H1 (cell line): ENCODE results near the gene UCP1. TPM values are rescaled to one million over a fixed set of nuclear protein-coding genes. Genes with fewer than 3 reads are reported as not detected.

Experiments used
- CTCF ChIA-PET: fragments of 300-600 bp; sonication (Branson Sonifier 250); formaldehyde crosslinking; loops from one replicate; lab custom pipeline; 2021; ENCODE audit not compliant: partially characterized antibody; lab: Charles Lee
- POLR2A ChIA-PET: fragments of 300-600 bp; sonication (Branson Sonifier 250); formaldehyde crosslinking; loops from one replicate; lab custom pipeline; 2021; ENCODE audit warnings: inconsistent platforms; ENCODE audit not compliant: partially characterized antibody; lab: Charles Lee
- DNase-seq, 2 experiments: peaks; one replicate each; pipeline versions ENCODE4 v3.0.0 to v3.0.0-alpha.2; 2010 to 2022; ENCODE audit warnings: low spot score in 2 of 2, low read depth in 1 of 2, mixed read lengths in 1 of 2
- FAIRE-seq: peaks from 2 replicates; lab custom pipeline; 2011; peaks lifted over from hg19 to GRCh38; lab: Jason Lieb, UNC
- H2AFZ ChIP-seq: 2 replicates; pipeline ENCODE4 v1.8.1; 2012; ENCODE audit warnings: low read length, inconsistent platforms
- H2AK5ac ChIP-seq: 2 replicates; pipeline ENCODE4 v1.6.1; 2013; ENCODE audit warnings: low read depth, low read length
- H2BK120ac ChIP-seq: replicated peaks from 2 replicates; pipeline ENCODE3; 2013; ENCODE audit warnings: low read depth, low read length, inconsistent platforms
- H2BK12ac ChIP-seq: 2 replicates; pipeline ENCODE4 v1.6.1; 2013; ENCODE audit warnings: low read depth, low read length
- H2BK15ac ChIP-seq: 2 replicates; pipeline ENCODE4 v1.6.1; 2013; ENCODE audit warnings: low read length
- H2BK20ac ChIP-seq: 2 replicates; pipeline ENCODE4 v1.6.1; 2013; ENCODE audit warnings: low read length
- H2BK5ac ChIP-seq: 2 replicates; pipeline ENCODE4 v1.6.1; 2013; ENCODE audit warnings: low read depth, low read length
- H3K14ac ChIP-seq: 2 replicates; pipeline ENCODE4 v1.6.1; 2013; ENCODE audit warnings: inconsistent platforms; ENCODE audit not compliant: insufficient read length
- H3K18ac ChIP-seq: 2 replicates; pipeline ENCODE4 v1.6.1; 2013; ENCODE audit warnings: low read length; ENCODE audit errors: extremely low read depth
- H3K23ac ChIP-seq: 2 replicates; pipeline ENCODE4 v1.6.1; 2013; ENCODE audit warnings: inconsistent platforms; ENCODE audit not compliant: insufficient read length
- H3K23me2 ChIP-seq: 2 replicates; pipeline ENCODE4 v1.6.1; 2013; ENCODE audit warnings: low read depth, low read length
- H3K27ac ChIP-seq: 2 replicates; pipeline ENCODE4 v1.6.1; 2011; ENCODE audit warnings: low read depth, low read length, inconsistent platforms
- H3K27me3 ChIP-seq, 4 experiments: replicated peaks in 1 of 4; 1 replicate in 1 of 4; 2 replicates in 3 of 4; pipeline versions ENCODE4 v1.6.1 to v1.8.1; 2011 to 2013; ENCODE audit warnings: low read length in 3 of 4, mild to moderate bottlenecking in 3 of 4, inconsistent platforms in 2 of 4, mixed read lengths in 2 of 4, moderate library complexity in 1 of 4; ENCODE audit not compliant: control insufficient read depth in 3 of 4, insufficient read depth in 3 of 4; ENCODE audit errors: extremely low read depth in 1 of 4
- H3K36me3 ChIP-seq, 4 experiments: 2 replicates each; pipeline versions ENCODE4 v1.6.1 to v1.8.1; 2011 to 2013; ENCODE audit warnings: mild to moderate bottlenecking in 4 of 4, low read length in 3 of 4, moderate library complexity in 2 of 4, control low read depth in 1 of 4, inconsistent platforms in 1 of 4; ENCODE audit not compliant: insufficient read depth in 4 of 4, control insufficient read depth in 2 of 4
- H3K4ac ChIP-seq: replicated peaks from 2 replicates; pipeline ENCODE3; 2013; ENCODE audit warnings: low read length, low read depth, mixed read lengths, inconsistent platforms; ENCODE audit not compliant: insufficient read length
- H3K4me1 ChIP-seq, 4 experiments: replicated peaks in 1 of 4; 1 replicate in 1 of 4; 2 replicates in 3 of 4; pipeline versions ENCODE4 v1.6.1 to v1.8.1; 2011 to 2013; ENCODE audit warnings: low read length in 3 of 4, inconsistent platforms in 2 of 4, mixed read lengths in 1 of 4; ENCODE audit not compliant: insufficient read depth in 4 of 4, control insufficient read depth in 3 of 4
- H3K4me2 ChIP-seq, 2 experiments: 2 replicates each; pipeline versions ENCODE4 v1.6.1 to v1.8.1; 2011 to 2013; ENCODE audit warnings: low read depth in 2 of 2, low read length in 2 of 2, control low read depth in 1 of 2, inconsistent platforms in 1 of 2, mild to moderate bottlenecking in 1 of 2; ENCODE audit not compliant: insufficient read depth in 1 of 2
- H3K4me3 ChIP-seq, 4 experiments: fragments of 200-600, 300-600 bp in 1 of 4; sonication (generic), shearing (Covaris generic), sonication (Bioruptor Twin) in 1 of 4; 2 replicates each; pipeline versions ENCODE4 v1.5.1 to v1.8.1; 2011 to 2016; ENCODE audit warnings: low read length in 4 of 4, low read depth in 3 of 4, control low read depth in 2 of 4, inconsistent platforms in 2 of 4, mild to moderate bottlenecking in 2 of 4, mixed read lengths in 1 of 4, moderate library complexity in 1 of 4; ENCODE audit not compliant: insufficient read depth in 2 of 4; ENCODE audit errors: extremely low read depth in 1 of 4
- H3K56ac ChIP-seq: replicated peaks from 2 replicates; pipeline ENCODE3; 2013; ENCODE audit warnings: low read depth, mild to moderate bottlenecking, mixed read lengths, low read length, inconsistent platforms; ENCODE audit not compliant: insufficient read length
- H3K79me1 ChIP-seq: 2 replicates; pipeline ENCODE4 v1.6.1; 2013; ENCODE audit warnings: low read depth, low read length, control low read depth
- H3K79me2 ChIP-seq, 2 experiments: 2 replicates each; pipeline versions ENCODE4 v1.6.1 to v1.8.1; 2012 to 2013; ENCODE audit warnings: low read length in 2 of 2, mild to moderate bottlenecking in 2 of 2, inconsistent platforms in 1 of 2; ENCODE audit not compliant: insufficient read depth in 2 of 2, control insufficient read depth in 1 of 2
- H3K9ac ChIP-seq, 4 experiments: replicated peaks in 1 of 4; 1 replicate in 1 of 4; 2 replicates in 3 of 4; pipeline versions ENCODE4 v1.6.1 to v1.8.1; 2011 to 2013; ENCODE audit warnings: low read depth in 3 of 4, low read length in 3 of 4, control low read depth in 2 of 4, mild to moderate bottlenecking in 2 of 4, moderate library complexity in 2 of 4, inconsistent platforms in 1 of 4; ENCODE audit errors: extremely low read depth in 1 of 4
- H3K9me3 ChIP-seq, 2 experiments: 2 replicates each; pipeline versions ENCODE4 v1.6.1 to v1.8.1; 2012 to 2013; ENCODE audit warnings: mild to moderate bottlenecking in 2 of 2, moderate library complexity in 2 of 2, control low read depth in 1 of 2, inconsistent platforms in 1 of 2, low read depth in 1 of 2, low read length in 1 of 2, mixed read lengths in 1 of 2; ENCODE audit not compliant: insufficient read depth in 2 of 2
- H4K20me1 ChIP-seq, 2 experiments: replicated peaks in 1 of 2; 2 replicates each; pipeline versions ENCODE3 to v1.8.1; 2011 to 2013; ENCODE audit warnings: inconsistent platforms in 2 of 2, low read length in 2 of 2, mild to moderate bottlenecking in 1 of 2; ENCODE audit not compliant: insufficient read depth in 2 of 2, control insufficient read depth in 1 of 2
- H4K5ac ChIP-seq: 2 replicates; pipeline ENCODE4 v1.6.1; 2013; ENCODE audit warnings: low read length, low read depth, mixed read lengths, inconsistent platforms; ENCODE audit not compliant: insufficient read length
- H4K8ac ChIP-seq: 2 replicates; pipeline ENCODE4 v1.8.0; 2013; ENCODE audit warnings: mild to moderate bottlenecking, moderate library complexity, low read length, inconsistent platforms; ENCODE audit not compliant: insufficient read depth; ENCODE audit errors: extremely low read depth
- H4K91ac ChIP-seq: replicated peaks from 2 replicates; pipeline ENCODE3; 2013; ENCODE audit warnings: low read length, mixed read lengths, inconsistent platforms; ENCODE audit not compliant: insufficient read length
- CEBPB ChIP-seq: IDR thresholded peaks from 2 replicates; pipeline ENCODE4 v1.6.1; 2012; ENCODE audit warnings: low read depth, low read length
- CREB1 ChIP-seq: IDR thresholded peaks from 2 replicates; pipeline ENCODE4 v1.6.1; 2012; ENCODE audit warnings: inconsistent platforms
- NANOG ChIP-seq: IDR thresholded peaks from 2 replicates; pipeline ENCODE4 v1.6.1; 2011; ENCODE audit warnings: low read length, low read depth, mild to moderate bottlenecking, inconsistent platforms; ENCODE audit not compliant: insufficient read depth, poor library complexity, severe bottlenecking
- POLR2A ChIP-seq, 2 experiments: IDR thresholded peaks; 1 replicate in 1 of 2; 2 replicates in 1 of 2; pipeline ENCODE4 v1.6.1; 2011; ENCODE audit warnings: low read depth in 2 of 2, low read length in 2 of 2, mild to moderate bottlenecking in 2 of 2; ENCODE audit errors: control extremely low read depth in 1 of 2
- POU5F1 ChIP-seq: IDR thresholded peaks from 2 replicates; pipeline ENCODE4 v1.6.1; 2011; ENCODE audit warnings: low read depth, mild to moderate bottlenecking, low read length, moderate library complexity
- RAD21 ChIP-seq, 2 experiments: IDR thresholded peaks in 1 of 2; conservative IDR thresholded peaks in 1 of 2; 2 replicates each; pipeline ENCODE4 v1.6.1; 2011; ENCODE audit warnings: low read depth in 2 of 2, low read length in 2 of 2, improper control_type of control experiment in 1 of 2, inconsistent platforms in 1 of 2, mild to moderate bottlenecking in 1 of 2, moderate library complexity in 1 of 2
- SIN3A ChIP-seq, 2 experiments: IDR thresholded peaks in 1 of 2; conservative IDR thresholded peaks in 1 of 2; 2 replicates each; pipeline ENCODE4 v1.6.1; 2011 to 2012; ENCODE audit warnings: low read length in 2 of 2, improper control_type of control experiment in 1 of 2, low read depth in 1 of 2, mild to moderate bottlenecking in 1 of 2
- TAF1 ChIP-seq: IDR thresholded peaks from 2 replicates; pipeline ENCODE4 v1.6.1; 2011; ENCODE audit warnings: mild to moderate bottlenecking, low read depth, low read length
- TEAD4 ChIP-seq: IDR thresholded peaks from 2 replicates; pipeline ENCODE4 v1.6.1; 2012; ENCODE audit warnings: low read depth, low read length, inconsistent platforms, mixed read lengths
- WGBS, 2 experiments: shearing (Covaris generic) in 1 of 2; methylation state at CpG; one replicate each; pipeline versions ENCODE4 v1.1.6 to v1.1.7; 2013 to 2015; ENCODE audit warnings: low lambda C conversion rate in 2 of 2, mixed read lengths in 2 of 2, inconsistent platforms in 1 of 2, low coverage in 1 of 2, missing lambda C conversion rate in 1 of 2; ENCODE audit not compliant: insufficient replicate concordance in 2 of 2, insufficient coverage in 1 of 2, insufficient read length in 1 of 2; ENCODE audit errors: extremely low coverage in 1 of 2, missing lambda C conversion rate in 1 of 2; 5-methylcytosine and 5-hydroxymethylcytosine counted together
- polyA plus RNA-seq, 7 experiments: library from polyadenylated mRNA; depleted of rRNA in 3 of 7; stranded (reverse) in 5 of 7; unstranded in 2 of 7; fragments of >200 nt in 5 of 7; fragments of 200-250 nt in 2 of 7; gene quantifications; 1 replicate in 5 of 7; 2 replicates in 1 of 7; 4 replicates in 1 of 7; pipeline versions ENCODE4 v1.2.1 to v1.2.3, GENCODE V29; 2011 to 2013; ENCODE audit warnings: missing spikeins in 2 of 7, mixed read lengths in 2 of 7
- total RNA-seq: library from RNA; stranded (reverse); fragmentation: NEBNext Ultra II Directional; extraction: Animal tissue kit (Norgen Biotek cat#: 25700); gene quantifications from 2 replicates; pipeline ENCODE4 v1.2.1, GENCODE V29; 2021
- TF ChIP-seq, protein P1 (sequence below): IDR thresholded peaks from 2 replicates; pipeline ENCODE4 v1.6.1; 2012; ENCODE audit warnings: inconsistent platforms
- TF ChIP-seq, protein P2 (sequence below): IDR thresholded peaks from 2 replicates; pipeline ENCODE4 v1.6.1; 2012; ENCODE audit warnings: low read length, inconsistent platforms

The UCP1 gene
- total and polyA plus RNA-seq, 2 of the 8 experiments (the other 6 are each of a cell fraction or from before 2014, with no cell fraction given), result 0.20 to 0.44 TPM

DNA sequence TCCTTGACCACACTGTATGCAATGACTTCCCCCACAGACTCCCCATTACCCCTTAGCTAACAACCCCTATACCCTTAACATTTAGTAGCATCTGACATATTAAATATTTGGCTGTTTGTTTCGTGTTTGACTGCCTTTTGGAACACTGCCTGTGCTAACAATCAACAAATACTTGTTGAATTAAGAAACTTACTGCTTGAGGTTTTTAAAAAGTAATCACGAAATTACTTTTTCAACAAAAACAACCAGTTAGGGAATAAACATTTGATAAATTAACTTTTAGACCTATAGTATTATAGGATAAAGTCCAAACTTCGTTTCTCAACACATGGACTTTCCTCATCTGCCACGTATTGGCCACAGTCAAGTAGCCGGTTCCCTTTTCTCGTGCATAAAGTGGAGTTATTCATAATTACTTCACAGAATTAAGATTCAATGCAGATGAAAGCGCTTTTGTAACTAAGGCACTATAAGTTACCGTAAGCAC lies 45.3 kb downstream of the UCP1 start:
- Histone ChIP-seq H2BK5ac (no peak overlapping the region), H2AFZ (peak overlapping the region; percentile 98), H4K5ac (no peak overlapping the region), H4K91ac (no peak overlapping the region), H3K4me3 (peak overlapping the region in 1 of 4 experiments; percentile 43; a peak in 2 of 8 replicates), H3K9me3 (no peaks in the 10 kb centered on the region), H3K18ac (no peak overlapping the region), H3K79me2 (peaks cover 0 to 14% of the 10 kb centered on the region in 2 experiments; a peak in 2 of 4 replicates), H3K79me1 (no peaks in the 10 kb centered on the region; the same call in 1 of the 2 replicates), H3K14ac (no peak overlapping the region), H4K8ac (no peak overlapping the region), H3K36me3 (peaks cover 0 to 14% (median 5%) of the 10 kb centered on the region in 4 experiments; a peak in 3 of 8 replicates), H3K23ac (no peak overlapping the region), H3K27me3 (peaks cover 0 to 2% (median 0%) of the 10 kb centered on the region in 4 experiments; a peak in 3 of 7 replicates), H3K4ac (no peak overlapping the region), H4K20me1 (no peaks in the 10 kb centered on the region), H3K23me2 (no peaks in the 10 kb centered on the region), H3K4me1 (no peaks in the 10 kb centered on the region; a peak in 1 of 7 replicates), H3K27ac (no peak overlapping the region), H3K9ac (no peak overlapping the region), H3K4me2 (peak overlapping the region; percentile 61 to 84), H2BK120ac (no peak overlapping the region), H2AK5ac (no peak overlapping the region), H2BK12ac (no peak overlapping the region), H3K56ac (no peak overlapping the region), H2BK20ac (no peak overlapping the region), H2BK15ac (no peak overlapping the region)
- ChIA-PET POLR2A (interaction anchor here (0.6 to 1.6 kb wide), 9 partner anchors 11 to 450 kb away, joined by 3 to 7 read pairs (median 3); partner anchors contain the start of gene SCOC), CTCF (interaction anchor here (0.7 to 1.2 kb wide), 12 partner anchors 13 to 326 kb away, joined by 3 to 5 read pairs (median 3); partner anchors contain the start of genes MGAT4D and SCOC)
- DNase-seq (no peak), FAIRE-seq (no peak)
- WGBS, 2 experiments, result 34% methylated on average over 8 of the region's 8 CpGs; no CpG with 5 or more reads in 1 of the 2 experiments
- no peak for TF ChIP-seq POU5F1
- TF ChIP-seq, protein P1, sequence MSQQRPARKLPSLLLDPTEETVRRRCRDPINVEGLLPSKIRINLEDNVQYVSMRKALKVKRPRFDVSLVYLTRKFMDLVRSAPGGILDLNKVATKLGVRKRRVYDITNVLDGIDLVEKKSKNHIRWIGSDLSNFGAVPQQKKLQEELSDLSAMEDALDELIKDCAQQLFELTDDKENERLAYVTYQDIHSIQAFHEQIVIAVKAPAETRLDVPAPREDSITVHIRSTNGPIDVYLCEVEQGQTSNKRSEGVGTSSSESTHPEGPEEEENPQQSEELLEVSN, result no peak
- TF ChIP-seq SIN3A (conservative IDR thresholded peaks at IDR 0.05 in 1 of 2, IDR thresholded peaks at IDR 0.05 in 1 of 2; ENCODE audit: low read depth in 1 of 2, low read length in 2 of 2), result no peak
- TF ChIP-seq CEBPB, result no peak
- TF ChIP-seq, protein P2, sequence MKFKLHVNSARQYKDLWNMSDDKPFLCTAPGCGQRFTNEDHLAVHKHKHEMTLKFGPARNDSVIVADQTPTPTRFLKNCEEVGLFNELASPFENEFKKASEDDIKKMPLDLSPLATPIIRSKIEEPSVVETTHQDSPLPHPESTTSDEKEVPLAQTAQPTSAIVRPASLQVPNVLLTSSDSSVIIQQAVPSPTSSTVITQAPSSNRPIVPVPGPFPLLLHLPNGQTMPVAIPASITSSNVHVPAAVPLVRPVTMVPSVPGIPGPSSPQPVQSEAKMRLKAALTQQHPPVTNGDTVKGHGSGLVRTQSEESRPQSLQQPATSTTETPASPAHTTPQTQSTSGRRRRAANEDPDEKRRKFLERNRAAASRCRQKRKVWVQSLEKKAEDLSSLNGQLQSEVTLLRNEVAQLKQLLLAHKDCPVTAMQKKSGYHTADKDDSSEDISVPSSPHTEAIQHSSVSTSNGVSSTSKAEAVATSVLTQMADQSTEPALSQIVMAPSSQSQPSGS, result no peak
- no peak for TF ChIP-seq POLR2A (IDR thresholded peaks at IDR 0.05; ENCODE audit: control extremely low read depth in 1 of 2, low read depth in 2 of 2, low read length in 2 of 2)
- no peak for TF ChIP-seq TEAD4
- TF ChIP-seq CREB1, result no peak
- no peak for TF ChIP-seq TAF1
- no peak for TF ChIP-seq NANOG
- TF ChIP-seq RAD21 (IDR thresholded peaks at IDR 0.05 in 1 of 2, conservative IDR thresholded peaks at IDR 0.05 in 1 of 2; ENCODE audit: low read depth in 2 of 2, low read length in 2 of 2), result no peak
